ENCODE results near the gene APOC3. TPM values are rescaled to one million over a fixed set of nuclear protein-coding genes. Genes with fewer than 3 reads are reported as not detected.

The APOC3 gene
- total RNA-seq, 1 experiment from 2014 or later, result not detected

DNA sequence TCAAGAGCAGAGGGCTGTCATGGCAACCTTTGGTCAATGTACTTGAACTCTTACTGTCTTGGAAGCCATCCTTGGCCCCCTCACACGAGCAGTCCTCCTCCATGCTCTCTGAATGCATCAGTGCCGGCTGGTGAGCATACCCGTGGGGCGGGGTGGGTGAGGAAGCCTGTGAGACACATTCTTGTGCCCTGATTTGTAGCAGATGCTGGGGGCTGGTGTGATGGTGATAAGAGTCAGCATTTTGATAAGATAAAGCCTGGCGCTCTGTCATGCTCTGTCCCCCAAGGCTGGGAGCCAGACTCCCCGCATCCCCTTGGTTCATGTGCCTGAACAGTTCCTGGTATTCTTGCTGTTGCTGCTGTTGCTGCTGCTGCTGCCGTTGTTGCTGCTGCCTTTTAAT lies 28.2 kb downstream of the APOC3 start:
- Histone ChIP-seq H4K20me1 (ENCODE audit: control insufficient read depth, insufficient read depth, insufficient read length) (no peaks in the 10 kb centered on the region), H3K23ac (ENCODE audit: insufficient read length, low read depth, low read length) (no peak overlapping the region), H3K4me1 (ENCODE audit: insufficient read depth, low read length) (no peaks in the 10 kb centered on the region), H2AFZ (ENCODE audit: low read length) (no peak overlapping the region), H2BK20ac (ENCODE audit: low read depth, low read length, poor library complexity, severe bottlenecking) (no peak overlapping the region), H3K14ac (ENCODE audit: insufficient read depth, low read length) (no peak overlapping the region), H2BK15ac (ENCODE audit: low read depth, low read length) (no peak overlapping the region), H3K23me2 (ENCODE audit: insufficient read length, low read depth, low read length, poor library complexity, severe bottlenecking) (no peaks in the 10 kb centered on the region), H3T11ph (ENCODE audit: low read length) (no peak overlapping the region), H2BK12ac (ENCODE audit: insufficient read length, low read depth, low read length) (no peak overlapping the region), H3K9ac (ENCODE audit: extremely low read depth, insufficient read length, low read length) (no peak overlapping the region), H2AK5ac (ENCODE audit: insufficient read length, low read length) (no peak overlapping the region), H3K18ac (ENCODE audit: insufficient read length, low read depth, low read length) (no peak overlapping the region), H3K4me2 (ENCODE audit: insufficient read depth, insufficient read length, low read length) (no peak overlapping the region), H3K56ac (ENCODE audit: insufficient read length, low read depth, low read length) (no peak overlapping the region), H3K4ac (ENCODE audit: low read depth, low read length) (no peak overlapping the region), H2BK120ac (ENCODE audit: low read depth, low read length, poor library complexity, severe bottlenecking) (no peak overlapping the region), H3K9me3 (ENCODE audit: control insufficient read depth, low read depth, low read length) (no peaks in the 10 kb centered on the region), H3K27ac (ENCODE audit: insufficient read length, low read depth, low read length) (no peak overlapping the region), H4K91ac (ENCODE audit: insufficient read length, low read depth, low read length) (no peak overlapping the region), H2BK5ac (ENCODE audit: insufficient read length, low read length) (no peak overlapping the region), H3K79me1 (ENCODE audit: insufficient read depth, low read depth, low read length, poor library complexity, severe bottlenecking) (no peaks in the 10 kb centered on the region), H4K5ac (ENCODE audit: insufficient read length, low read depth, low read length) (no peak overlapping the region), H3K27me3 (ENCODE audit: insufficient read depth, low read length) (no peaks in the 10 kb centered on the region), H4K8ac (replicated peaks; ENCODE audit: insufficient read length, low read depth, low read length) (no peak overlapping the region), H3K79me2 (ENCODE audit: insufficient read depth, low read length) (no peaks in the 10 kb centered on the region)
- Mint-ChIP-seq H3K4me3 (no peak overlapping the region), H3K4me1 (no peaks in the 10 kb centered on the region), H3K27ac (no peak overlapping the region; a peak in 1 of 7 replicates), H3K36me3 (ENCODE audit: insufficient read depth in 1 of 3, low read depth in 3 of 3) (peaks cover 23 to 69% (median 61%) of the 10 kb centered on the region in 3 experiments), H3K9me3 (no peaks in the 10 kb centered on the region), H3K27me3 (ENCODE audit: low read depth) (no peaks in the 10 kb centered on the region)
- TF ChIP-seq, protein P1, sequence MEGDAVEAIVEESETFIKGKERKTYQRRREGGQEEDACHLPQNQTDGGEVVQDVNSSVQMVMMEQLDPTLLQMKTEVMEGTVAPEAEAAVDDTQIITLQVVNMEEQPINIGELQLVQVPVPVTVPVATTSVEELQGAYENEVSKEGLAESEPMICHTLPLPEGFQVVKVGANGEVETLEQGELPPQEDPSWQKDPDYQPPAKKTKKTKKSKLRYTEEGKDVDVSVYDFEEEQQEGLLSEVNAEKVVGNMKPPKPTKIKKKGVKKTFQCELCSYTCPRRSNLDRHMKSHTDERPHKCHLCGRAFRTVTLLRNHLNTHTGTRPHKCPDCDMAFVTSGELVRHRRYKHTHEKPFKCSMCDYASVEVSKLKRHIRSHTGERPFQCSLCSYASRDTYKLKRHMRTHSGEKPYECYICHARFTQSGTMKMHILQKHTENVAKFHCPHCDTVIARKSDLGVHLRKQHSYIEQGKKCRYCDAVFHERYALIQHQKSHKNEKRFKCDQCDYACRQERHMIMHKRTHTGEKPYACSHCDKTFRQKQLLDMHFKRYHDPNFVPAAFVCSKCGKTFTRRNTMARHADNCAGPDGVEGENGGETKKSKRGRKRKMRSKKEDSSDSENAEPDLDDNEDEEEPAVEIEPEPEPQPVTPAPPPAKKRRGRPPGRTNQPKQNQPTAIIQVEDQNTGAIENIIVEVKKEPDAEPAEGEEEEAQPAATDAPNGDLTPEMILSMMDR (conservative IDR thresholded peaks at IDR 0.05), result no peak
- no CpG with 5 or more reads among the region's 7 CpGs for WGBS (ENCODE audit: extremely low coverage, insufficient read length, low lambda C conversion rate)
- no peak for DNase-seq
